ENCODE measurements around the gene PRKCE.

The PRKCE gene

DNA sequence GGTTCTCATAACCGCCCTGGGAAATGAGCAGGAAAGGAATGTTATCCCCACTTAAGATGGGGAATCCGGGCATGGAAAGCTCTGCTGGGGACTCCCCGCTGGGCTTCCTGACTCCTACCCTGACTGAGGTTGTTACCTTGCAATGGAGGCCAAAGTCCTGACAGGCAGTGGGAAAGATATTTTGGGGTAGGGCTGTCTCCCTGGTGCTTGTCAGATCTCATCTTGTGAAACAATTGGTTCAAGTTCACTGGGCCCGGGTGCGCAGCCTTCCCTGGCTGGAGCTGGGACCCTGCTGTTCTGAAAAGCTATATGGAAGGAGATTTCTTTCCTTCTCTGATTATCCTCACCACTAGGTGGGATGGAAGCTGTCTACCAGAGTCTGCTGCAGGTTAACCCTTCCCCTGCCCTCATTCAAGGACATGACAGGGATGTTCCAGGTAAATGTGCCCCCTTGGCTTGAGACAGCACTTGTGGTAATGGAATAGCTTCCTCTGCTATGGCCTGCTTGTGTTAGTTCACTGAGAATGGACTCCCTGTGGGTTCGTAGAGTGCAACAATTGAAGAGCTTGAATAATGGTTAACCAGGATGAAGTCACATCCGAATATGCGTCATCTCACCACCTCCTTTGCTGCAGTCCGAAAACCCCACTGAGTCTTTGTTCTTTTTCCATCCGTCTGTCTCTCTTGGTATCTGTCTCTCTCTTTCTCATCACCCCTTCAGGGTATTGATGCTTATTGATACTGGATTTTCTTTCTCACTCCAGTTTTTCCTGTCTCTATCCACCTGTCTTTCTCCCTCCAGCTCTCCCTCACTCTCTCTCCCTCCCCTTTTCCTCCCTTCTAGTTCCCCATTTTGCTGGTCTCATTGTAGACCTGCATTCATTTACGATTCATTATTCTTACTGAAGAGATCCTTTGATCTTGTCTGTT, 577.9 kb downstream of the PRKCE start:
- no peak for DNase-seq (ENCODE audit: low read depth)

DNA sequence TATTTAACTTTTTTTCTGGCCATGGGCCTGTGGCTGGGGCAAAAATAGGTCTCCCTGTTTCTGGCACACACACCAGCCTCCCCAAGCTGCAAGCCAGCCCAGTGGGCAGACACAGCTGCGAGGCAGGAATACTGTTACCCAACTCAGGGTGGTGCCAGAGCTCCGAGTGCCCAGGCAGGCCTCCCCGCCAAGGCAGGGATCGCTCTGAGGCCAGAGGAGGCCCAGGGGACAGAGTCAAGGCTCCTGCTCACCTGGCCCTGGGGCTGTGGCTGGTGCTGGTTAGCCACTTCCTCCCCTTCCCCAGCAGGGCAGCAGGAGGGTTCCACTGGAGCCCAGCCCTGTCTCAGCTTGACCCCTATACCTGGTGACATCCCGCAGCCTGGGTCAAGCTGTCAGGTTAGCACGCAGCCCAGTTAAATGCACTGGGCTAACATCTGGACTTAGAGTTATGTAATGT, 578.7 kb downstream of the PRKCE start:
- peak; percentile 14 for DNase-seq (ENCODE audit: low read depth)

DNA sequence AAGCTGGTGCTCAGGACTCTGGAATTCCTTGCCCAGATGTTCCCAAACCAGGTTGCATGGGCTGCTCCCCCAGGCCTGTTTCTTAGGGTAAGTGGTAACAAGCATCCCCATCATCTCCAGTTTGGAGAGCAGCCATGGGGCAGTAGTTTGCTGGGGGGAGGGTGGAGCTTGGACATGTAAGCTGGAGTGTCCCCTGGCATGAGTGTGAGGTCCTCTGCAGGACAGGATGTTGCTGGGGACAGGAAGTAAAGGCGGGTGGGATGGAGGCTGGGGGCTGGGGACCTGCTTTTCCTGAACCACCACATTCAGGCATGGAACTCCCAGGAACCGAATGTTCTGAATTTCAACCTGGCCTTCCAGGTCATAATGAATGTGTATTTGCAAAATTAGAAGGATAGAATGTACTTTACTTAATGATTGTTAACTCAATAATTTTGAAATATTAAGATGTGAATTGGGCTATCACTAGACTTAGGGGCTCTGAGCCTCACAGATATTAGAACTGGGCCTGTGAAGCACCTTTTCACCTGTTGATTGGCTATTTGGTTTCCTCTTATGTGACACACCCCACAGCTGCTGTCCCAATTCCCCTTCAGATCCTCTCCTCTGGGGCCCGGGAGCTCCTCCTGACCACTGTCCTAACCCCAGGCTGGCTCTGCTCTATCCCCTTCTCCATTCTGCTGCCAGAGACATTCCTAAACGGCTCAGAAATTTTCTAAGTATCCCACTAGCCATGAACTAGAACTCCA, 579.4 kb downstream of the PRKCE start:
- DNase-seq (ENCODE audit: low read depth), result no peak

DNA sequence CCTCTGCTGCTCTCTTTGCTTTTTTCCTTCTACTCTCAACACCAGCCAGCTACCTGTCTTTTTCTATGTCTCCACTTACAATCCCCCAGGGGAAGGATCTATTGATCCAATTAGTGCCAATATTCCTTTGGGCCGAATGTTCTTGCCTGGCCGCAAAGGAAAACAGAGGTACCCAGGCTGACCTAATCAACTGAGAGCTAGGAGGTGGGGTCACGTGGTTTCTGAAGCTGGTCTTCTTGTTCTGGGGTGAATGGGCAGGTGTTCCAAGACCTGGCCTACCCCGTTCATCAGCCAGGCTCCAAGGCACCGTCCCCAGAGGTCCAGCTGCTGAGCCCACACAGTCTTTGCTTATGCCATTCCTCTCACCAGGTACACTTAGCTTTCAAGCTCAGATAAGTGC, 580.2 kb downstream of the PRKCE start:
- DNase-seq (ENCODE audit: low read depth), result no peak

DNA sequence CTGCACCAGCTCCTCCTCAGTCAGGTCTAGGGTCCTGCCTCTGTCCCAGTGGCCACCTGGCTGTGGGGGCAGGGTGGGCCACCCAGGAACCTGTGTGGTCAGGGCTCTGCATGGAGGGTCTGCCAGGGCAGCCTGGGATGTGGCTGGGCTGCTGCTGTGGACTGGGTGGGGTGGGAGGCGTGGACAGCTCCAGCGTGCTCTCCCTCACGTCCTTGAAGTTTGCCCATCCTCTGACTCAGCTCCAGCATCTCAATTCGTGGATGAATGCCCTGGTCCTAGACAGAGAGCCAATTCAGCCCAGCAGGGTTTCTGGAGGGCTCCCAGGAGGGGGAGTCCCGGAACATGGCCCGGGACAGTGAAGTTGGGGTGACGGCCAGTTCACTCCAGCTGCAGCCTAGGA, 581.4 kb downstream of the PRKCE start:
- no peak for DNase-seq (ENCODE audit: low read depth)

DNA sequence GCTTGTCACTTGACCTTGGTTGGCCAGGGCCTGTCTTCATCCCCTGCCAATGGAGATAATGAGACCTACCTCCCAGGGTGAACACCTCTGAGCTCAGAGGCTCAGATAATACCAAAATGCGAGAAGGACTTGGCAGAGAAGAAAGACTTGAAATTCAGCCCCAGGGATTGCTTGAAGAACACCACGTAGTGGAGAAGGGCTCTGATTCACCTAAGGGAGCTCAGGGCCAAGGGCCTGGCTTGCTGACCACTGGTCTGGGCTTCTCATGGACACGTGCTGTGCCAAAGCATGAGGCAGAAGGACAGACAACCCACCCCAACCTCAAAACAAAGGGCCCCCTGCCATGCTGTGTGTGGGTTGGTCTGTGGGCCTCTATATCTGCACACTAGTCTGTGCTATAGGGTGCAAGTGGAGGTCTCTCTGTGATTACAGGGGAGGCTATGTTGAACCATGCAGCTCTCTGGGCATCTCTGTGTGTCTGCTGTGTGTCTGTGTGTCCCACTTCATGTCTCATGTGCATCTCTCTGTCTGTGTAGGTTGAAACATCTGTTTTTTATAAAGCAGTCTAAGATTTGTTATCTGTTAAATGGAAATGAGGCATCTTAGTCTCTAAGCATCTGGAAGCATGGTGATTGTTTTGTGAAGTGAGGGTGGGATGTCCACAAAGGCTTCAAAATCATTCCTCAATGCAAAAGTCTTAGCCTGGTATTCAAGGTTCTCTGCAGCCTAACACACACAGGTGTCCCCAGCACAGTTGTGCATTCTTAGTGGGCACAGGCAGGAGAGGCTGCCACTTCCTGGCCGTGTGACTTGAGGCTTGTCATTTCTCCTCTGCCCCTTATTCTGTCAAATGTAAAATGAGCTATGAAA, 584.8 kb downstream of the PRKCE start:
- no peak for DNase-seq (ENCODE audit: low read depth)

DNA sequence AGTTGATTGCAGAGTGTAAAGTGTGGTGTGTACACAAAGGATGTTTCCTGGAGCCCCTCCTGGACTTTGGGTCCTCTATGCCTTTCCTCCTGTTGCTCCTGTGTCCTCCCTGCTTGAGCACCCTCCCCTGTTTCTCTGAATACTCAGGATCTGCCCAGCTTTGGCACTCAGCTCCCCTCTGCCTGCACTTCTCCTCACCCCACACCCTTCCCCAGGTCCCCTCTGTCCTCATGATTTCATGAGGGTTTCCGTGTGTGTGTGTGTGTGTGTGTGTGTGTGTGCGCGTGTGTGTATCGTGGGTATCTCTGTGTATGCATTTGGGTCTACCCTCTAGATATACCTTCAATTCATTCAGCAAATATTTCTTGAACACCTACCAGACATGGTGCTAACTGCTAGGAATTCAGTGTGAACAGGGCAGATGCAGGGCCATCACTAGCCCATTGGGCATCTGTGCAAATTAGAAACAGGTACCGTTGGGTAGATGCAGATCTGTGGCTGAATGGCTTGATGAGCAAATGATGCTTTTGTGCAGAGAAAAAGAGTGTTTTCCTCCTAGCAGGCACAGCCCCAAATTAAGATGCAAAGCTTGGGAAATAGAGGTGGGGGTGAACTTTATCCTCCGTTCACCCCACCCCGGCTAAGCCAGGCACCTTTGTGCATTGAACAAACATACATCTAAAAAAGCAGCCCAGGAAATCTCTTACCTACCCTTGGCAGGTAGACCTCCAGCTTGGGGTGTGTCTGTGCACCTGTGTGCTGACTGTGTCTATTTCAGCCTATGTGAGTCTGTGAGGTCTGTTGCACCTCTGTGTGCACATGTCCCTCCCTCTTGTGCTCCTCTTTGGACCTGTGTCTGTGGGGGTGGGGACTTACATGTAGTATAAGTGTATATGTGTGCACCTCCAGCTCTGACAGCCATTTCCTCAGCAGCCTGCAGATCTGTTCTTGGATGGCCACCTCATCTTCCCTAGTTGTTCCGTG, 585.7 kb downstream of the PRKCE start:
- DNase-seq (ENCODE audit: low read depth), result no peak
